Activated CD8-positive, alpha-beta memory T cell treated with anti-CD3 and anti-CD28 coated beads, Interleukin-2, amount 50 U/mL, for 4 hours (primary cell): ENCODE data around the gene PDE4D.

Experiments used
- DNase-seq: peaks from one replicate; pipeline ENCODE4 v3.0.0-alpha.2; 2020

Gene PDE4D

GRCh38 chr5:59542306-59542705 is 351.2 kb downstream of the PDE4D start:
- DNase-seq = no peak

DNA sequence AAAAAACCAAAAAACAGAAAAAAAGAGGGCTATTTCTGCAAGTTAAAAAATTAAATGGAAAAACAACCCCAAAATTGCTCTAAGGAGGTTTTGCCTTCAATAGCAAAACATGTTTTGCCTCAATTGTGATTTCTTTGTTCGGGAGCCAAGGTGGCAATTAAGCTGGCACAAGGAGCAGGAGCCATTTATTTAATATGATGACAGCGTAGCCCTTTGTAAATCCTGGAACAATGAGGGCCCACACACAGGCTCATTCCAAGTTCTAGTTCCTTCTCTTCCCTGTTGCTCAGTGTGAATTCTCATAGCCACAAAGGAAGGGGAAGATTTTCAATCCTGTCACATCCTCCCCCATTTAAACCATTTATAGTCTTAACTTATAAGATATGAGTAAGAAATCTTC is 353.2 kb downstream of the PDE4D start:
- no peak for DNase-seq

GRCh38 chr5:59538750-59539121 is 354.8 kb downstream of the PDE4D start:
- no peak for DNase-seq

DNA sequence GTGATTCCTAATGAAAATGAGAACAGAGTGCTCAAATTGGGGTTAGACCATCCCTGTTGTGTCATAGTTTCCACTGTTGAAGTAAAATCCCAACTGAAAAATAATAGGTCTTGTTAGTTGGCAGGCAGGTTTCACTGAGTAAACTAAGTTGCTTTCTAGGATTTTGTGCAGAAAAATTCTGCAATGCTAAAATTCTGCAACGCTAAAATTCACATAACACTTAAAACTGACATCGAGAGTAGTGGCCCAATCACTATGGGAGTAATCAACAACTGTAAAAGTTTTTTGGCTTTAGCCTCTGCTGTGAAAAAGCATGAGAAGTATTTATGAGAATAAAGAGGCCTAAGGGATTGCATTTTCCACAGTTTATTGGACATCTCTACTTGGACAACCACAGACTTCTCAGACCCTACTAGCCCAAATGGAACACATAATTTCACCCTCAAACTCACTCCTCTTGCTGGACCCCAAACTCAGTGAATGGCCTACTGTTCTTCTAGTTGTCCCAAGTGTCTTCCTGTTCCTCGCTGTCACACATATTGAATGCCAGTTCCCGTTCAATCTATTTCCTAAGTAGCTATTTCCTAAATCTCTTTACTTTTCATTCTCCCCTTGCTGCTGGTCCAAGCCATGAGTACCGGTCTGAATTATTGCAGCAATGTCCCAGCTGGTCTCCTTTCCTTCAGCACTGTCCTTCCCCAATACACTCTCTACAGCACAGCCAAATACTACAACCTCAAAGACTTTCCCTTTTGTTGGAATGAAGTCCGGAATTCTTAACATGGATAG is 355.4 kb downstream of the PDE4D start:
- DNase-seq = no peak

GRCh38 chr5:59536875-59537274 is 356.7 kb downstream of the PDE4D start:
- no peak for DNase-seq

- DNase-seq = no peak
Measured at GRCh38 chr5:59535561-59535960, 358.0 kb downstream of the PDE4D start.

- no peak for DNase-seq
Measured at GRCh38 chr5:59533730-59534108, 359.8 kb downstream of the PDE4D start.

- DNase-seq = no peak
Measured at GRCh38 chr5:59532979-59533729, 360.4 kb downstream of the PDE4D start.

DNA sequence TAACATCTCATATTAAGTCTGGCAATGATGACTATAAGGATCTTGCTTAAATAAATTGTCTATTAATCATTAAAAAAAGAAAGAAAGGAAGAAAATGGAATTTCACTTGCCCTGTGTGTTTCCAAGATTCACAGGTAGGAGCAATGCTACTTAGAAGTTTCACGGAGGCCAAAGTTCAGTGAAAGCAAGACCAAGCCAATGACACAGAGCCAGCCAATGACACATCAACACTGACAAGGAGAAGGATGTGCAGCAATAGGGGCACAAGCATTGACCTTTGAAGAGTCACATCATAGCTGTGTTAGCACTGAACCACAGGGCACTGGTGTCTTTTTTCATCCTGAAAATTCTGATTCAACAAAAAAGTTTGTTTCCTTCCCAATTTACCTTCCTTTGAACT is 364.3 kb downstream of the PDE4D start:
- no peak for DNase-seq

- no peak for DNase-seq
Measured at GRCh38 chr5:59528202-59528862, 365.2 kb downstream of the PDE4D start.

DNA sequence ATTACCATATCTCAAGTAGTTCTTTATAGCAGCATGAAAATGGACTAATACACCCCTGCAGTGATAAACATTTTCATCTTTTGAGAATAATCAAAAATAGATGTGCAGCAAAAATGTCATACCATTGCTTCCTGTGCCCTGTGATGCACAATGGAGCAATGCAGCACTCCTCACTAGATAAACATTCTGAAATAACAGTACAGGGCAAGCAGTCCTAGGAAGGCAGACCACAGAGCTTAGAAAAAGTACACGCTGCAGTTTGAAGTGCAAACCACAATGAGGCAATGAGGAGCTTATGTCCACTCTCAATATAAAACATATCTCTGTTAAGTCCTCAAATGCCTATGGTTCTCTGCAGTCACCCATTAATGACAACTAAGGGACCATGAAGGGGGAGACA is 367.6 kb downstream of the PDE4D start:
- no peak for DNase-seq

GRCh38 chr5:59525311-59525710 is 368.2 kb downstream of the PDE4D start:
- no peak for DNase-seq

DNA sequence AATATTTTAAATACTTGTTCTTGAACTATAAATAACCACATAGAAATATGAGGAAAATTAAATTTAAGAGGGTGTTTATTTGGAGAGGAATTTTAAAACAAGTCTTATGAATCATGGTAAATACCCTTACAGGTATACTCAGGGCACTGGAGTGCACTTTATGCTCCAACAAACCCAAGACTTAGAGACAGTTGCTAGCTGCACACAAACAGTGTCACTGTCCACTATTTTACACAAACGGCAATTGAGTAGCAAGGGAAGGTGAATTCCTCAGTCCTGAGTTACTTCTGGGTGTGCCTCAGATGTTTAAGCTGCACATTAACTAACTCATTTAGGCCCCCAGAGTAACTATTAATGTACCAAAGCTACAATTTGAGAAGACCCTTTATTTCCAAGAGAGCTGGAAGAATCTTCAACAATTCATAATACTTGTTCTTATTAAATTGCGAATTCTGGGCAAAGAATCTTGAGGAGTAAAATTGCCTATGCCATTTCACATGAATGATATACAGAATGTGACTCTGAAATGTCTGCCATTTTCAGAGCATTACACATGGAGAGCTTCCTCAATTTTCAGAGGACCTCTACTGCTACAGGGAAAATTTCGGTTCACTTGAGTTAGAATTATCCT is 371.2 kb downstream of the PDE4D start:
- no peak for DNase-seq

DNA sequence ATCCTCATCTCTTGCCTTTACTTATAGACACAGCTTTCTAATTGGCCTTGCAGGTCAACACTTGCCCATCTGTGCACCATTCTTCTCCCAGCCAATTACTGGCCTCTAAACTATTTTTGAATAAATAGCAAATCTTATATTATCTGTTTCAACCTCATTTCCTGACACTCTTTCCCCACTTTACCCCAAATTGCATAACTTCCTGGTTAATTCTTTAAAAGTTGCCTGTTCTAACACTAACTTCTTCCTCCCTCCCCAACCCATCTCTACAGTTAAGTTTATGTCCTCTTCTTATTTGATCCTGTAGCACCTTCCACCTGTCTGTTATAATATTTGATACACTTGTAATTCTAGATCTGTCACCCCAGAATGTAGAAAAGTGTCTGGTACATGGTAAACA is 372.1 kb downstream of the PDE4D start:
- DNase-seq = no peak

GRCh38 chr5:59519338-59519737 is 374.2 kb downstream of the PDE4D start:
- DNase-seq = no peak

GRCh38 chr5:59517926-59518585 is 375.5 kb downstream of the PDE4D start:
- no peak for DNase-seq

- no peak for DNase-seq
Measured at GRCh38 chr5:59516161-59516560, 377.4 kb downstream of the PDE4D start.

GRCh38 chr5:59506285-59506877 is 387.1 kb downstream of the PDE4D start:
- no peak for DNase-seq

- DNase-seq = no peak
Measured at GRCh38 chr5:59504043-59504442, 389.5 kb downstream of the PDE4D start.

DNA sequence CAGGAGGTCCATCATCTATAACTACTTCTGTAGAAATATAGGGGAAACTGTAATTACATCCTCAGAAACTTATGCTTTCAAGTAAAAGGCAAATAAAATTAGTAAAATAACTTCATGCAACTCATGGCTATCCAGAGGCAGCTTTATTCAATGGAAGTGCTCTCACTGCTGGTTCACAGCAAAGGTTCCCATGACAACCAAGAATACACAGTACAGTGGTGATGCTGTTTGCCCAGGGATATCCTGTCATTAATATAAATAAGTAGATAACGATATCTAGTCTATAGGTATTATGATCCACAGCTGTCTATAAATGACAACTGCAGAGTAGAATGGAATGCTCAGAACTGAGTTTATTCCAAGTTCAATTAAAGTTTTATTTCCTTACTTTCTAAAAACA is 390.3 kb downstream of the PDE4D start:
- no peak for DNase-seq

- DNase-seq = no peak
Measured at GRCh38 chr5:59501316-59501715, 392.2 kb downstream of the PDE4D start.

DNA sequence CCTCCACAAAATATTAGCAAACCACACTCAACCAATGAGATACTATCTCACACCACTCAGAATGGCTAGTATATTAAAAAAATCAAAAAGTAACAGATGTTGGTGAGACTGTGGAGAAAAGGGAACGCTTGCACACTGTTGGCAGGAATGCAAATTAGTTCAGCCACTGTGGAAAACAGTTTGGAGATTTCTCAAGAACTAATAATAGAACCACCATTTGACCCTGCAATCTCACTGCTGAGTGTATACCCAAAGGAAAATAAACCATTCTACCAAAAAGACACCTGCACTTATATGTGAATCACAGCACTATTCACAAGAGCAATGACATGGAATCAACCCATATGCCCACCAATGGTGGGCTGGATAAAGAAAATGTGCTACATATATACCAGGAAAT is 393.5 kb downstream of the PDE4D start:
- no peak for DNase-seq

GRCh38 chr5:59497207-59497606 is 396.3 kb downstream of the PDE4D start:
- no peak for DNase-seq
